H9 (cell line): ENCODE data around the gene RPL22. TPM values are rescaled to one million over a fixed set of nuclear protein-coding genes. Genes with fewer than 3 reads are reported as not detected.

ENCODE experiments used
- DNase-seq: peaks from one replicate; pipeline ENCODE4 v3.0.0-alpha.2; 2017
- H2AFZ ChIP-seq: one replicate; pipeline ENCODE4 v1.6.1; 2013; ENCODE audit warnings: mild to moderate bottlenecking, low read length, control low read depth, moderate library complexity
- H2AK5ac ChIP-seq: 2 replicates; pipeline ENCODE4 v1.6.1; 2013; ENCODE audit warnings: low read length, control low read depth, mixed read lengths; ENCODE audit not compliant: insufficient read length
- H2BK120ac ChIP-seq: one replicate; pipeline ENCODE4 v1.6.1; 2013; ENCODE audit warnings: low read depth, mild to moderate bottlenecking, low read length, control low read depth, inconsistent platforms; ENCODE audit not compliant: poor library complexity, severe bottlenecking
- H2BK12ac ChIP-seq: 2 replicates; pipeline ENCODE4 v1.6.1; 2013; ENCODE audit warnings: low read length, control low read depth, mixed read lengths, low read depth; ENCODE audit not compliant: insufficient read length
- H2BK15ac ChIP-seq: 2 replicates; pipeline ENCODE4 v1.6.1; 2013; ENCODE audit warnings: low read depth, low read length, control low read depth
- H2BK20ac ChIP-seq: one replicate; pipeline ENCODE4 v1.6.1; 2013; ENCODE audit warnings: low read depth, mild to moderate bottlenecking, low read length, control low read depth, inconsistent platforms; ENCODE audit not compliant: poor library complexity, severe bottlenecking
- H2BK5ac ChIP-seq: 2 replicates; pipeline ENCODE4 v1.6.1; 2013; ENCODE audit warnings: low read length, control low read depth, mixed read lengths; ENCODE audit not compliant: insufficient read length
- H3K14ac ChIP-seq: 2 replicates; pipeline ENCODE4 v1.6.1; 2013; ENCODE audit warnings: low read length, control low read depth; ENCODE audit not compliant: insufficient read depth
- H3K18ac ChIP-seq: 2 replicates; pipeline ENCODE4 v1.6.1; 2013; ENCODE audit warnings: low read depth, mild to moderate bottlenecking, mixed read lengths, low read length, control low read depth; ENCODE audit not compliant: insufficient read length
- H3K23ac ChIP-seq: 2 replicates; pipeline ENCODE4 v1.6.1; 2013; ENCODE audit warnings: low read length, control low read depth, mixed read lengths, low read depth; ENCODE audit not compliant: insufficient read length
- H3K23me2 ChIP-seq: 2 replicates; pipeline ENCODE4 v1.6.1; 2013; ENCODE audit warnings: low read depth, mild to moderate bottlenecking, mixed read lengths, low read length, control low read depth; ENCODE audit not compliant: insufficient read length, poor library complexity, severe bottlenecking
- H3K27ac ChIP-seq: 2 replicates; pipeline ENCODE4 v1.5.1; 2013; ENCODE audit warnings: low read length, control low read depth, mixed read lengths, low read depth; ENCODE audit not compliant: insufficient read length
- H3K27me3 ChIP-seq: 2 replicates; pipeline ENCODE4 v1.6.1; 2013; ENCODE audit warnings: low read length, control low read depth, inconsistent platforms; ENCODE audit not compliant: insufficient read depth
- H3K4ac ChIP-seq: 2 replicates; pipeline ENCODE4 v1.6.1; 2013; ENCODE audit warnings: low read depth, mild to moderate bottlenecking, control low read depth, inconsistent platforms, low read length, moderate library complexity
- H3K4me1 ChIP-seq: 2 replicates; pipeline ENCODE4 v1.6.1; 2013; ENCODE audit warnings: low read length, control low read depth, inconsistent platforms; ENCODE audit not compliant: insufficient read depth
- H3K4me2 ChIP-seq: 2 replicates; pipeline ENCODE4 v1.6.1; 2013; ENCODE audit warnings: low read length, control low read depth, mixed read lengths; ENCODE audit not compliant: insufficient read length, insufficient read depth
- H3K56ac ChIP-seq: 2 replicates; pipeline ENCODE4 v1.6.1; 2013; ENCODE audit warnings: low read depth, mild to moderate bottlenecking, mixed read lengths, low read length, control low read depth; ENCODE audit not compliant: insufficient read length
- H3K79me1 ChIP-seq: 2 replicates; pipeline ENCODE4 v1.6.1; 2013; ENCODE audit warnings: low read depth, mild to moderate bottlenecking, moderate library complexity, low read length, control low read depth, inconsistent platforms; ENCODE audit not compliant: insufficient read depth, poor library complexity, severe bottlenecking
- H3K79me2 ChIP-seq: 2 replicates; pipeline ENCODE4 v1.6.1; 2013; ENCODE audit warnings: low read length, control low read depth, inconsistent platforms; ENCODE audit not compliant: insufficient read depth
- H3K9ac ChIP-seq: 2 replicates; pipeline ENCODE4 v1.6.1; 2013; ENCODE audit warnings: low read length, control low read depth, mixed read lengths; ENCODE audit not compliant: insufficient read length; ENCODE audit errors: extremely low read depth
- H3K9me3 ChIP-seq: one replicate; pipeline ENCODE4 v1.6.1; 2013; ENCODE audit warnings: low read depth, low read length, inconsistent platforms; ENCODE audit not compliant: control insufficient read depth
- H3T11ph ChIP-seq: one replicate; pipeline ENCODE4 v1.6.1; 2013; ENCODE audit warnings: mild to moderate bottlenecking, low read length, control low read depth, inconsistent platforms
- H4K20me1 ChIP-seq: one replicate; pipeline ENCODE4 v1.6.1; 2013; ENCODE audit not compliant: control insufficient read depth, insufficient read length, insufficient read depth
- H4K5ac ChIP-seq: 2 replicates; pipeline ENCODE4 v1.6.1; 2013; ENCODE audit warnings: low read depth, mild to moderate bottlenecking, mixed read lengths, low read length, control low read depth; ENCODE audit not compliant: insufficient read length
- H4K8ac ChIP-seq: replicated peaks from 2 replicates; pipeline ENCODE4 v1.6.1; 2013; ENCODE audit warnings: low read length, control low read depth, mixed read lengths, low read depth; ENCODE audit not compliant: insufficient read length
- H4K91ac ChIP-seq: 2 replicates; pipeline ENCODE4 v1.6.1; 2013; ENCODE audit warnings: low read depth, mild to moderate bottlenecking, moderate library complexity, mixed read lengths, low read length, control low read depth; ENCODE audit not compliant: insufficient read length
- H3K27ac Mint-ChIP-seq, 3 experiments: 2 replicates in 2 of 3; 3 replicates in 1 of 3; pipeline ENCODE4 v1.8.0; 2020 to 2021; ENCODE audit warnings: mixed read lengths in 3 of 3, mild to moderate bottlenecking in 1 of 3, moderate library complexity in 1 of 3
- H3K27me3 Mint-ChIP-seq: 2 replicates; pipeline ENCODE4 v1.8.0; 2021; ENCODE audit warnings: low read depth, mild to moderate bottlenecking, moderate library complexity, mixed read lengths
- H3K36me3 Mint-ChIP-seq, 3 experiments: 2 replicates in 2 of 3; 3 replicates in 1 of 3; pipeline ENCODE4 v1.8.0; 2020 to 2021; ENCODE audit warnings: low read depth in 3 of 3, mixed read lengths in 3 of 3; ENCODE audit not compliant: insufficient read depth in 1 of 3
- H3K4me1 Mint-ChIP-seq, 2 experiments: 2 replicates each; pipeline ENCODE4 v1.8.0; 2020; ENCODE audit warnings: mixed read lengths in 2 of 2
- H3K4me3 Mint-ChIP-seq, 2 experiments: 2 replicates in 1 of 2; 3 replicates in 1 of 2; pipeline ENCODE4 v1.8.0; 2020 to 2021; ENCODE audit warnings: mild to moderate bottlenecking in 2 of 2, mixed read lengths in 2 of 2, moderate library complexity in 1 of 2
- H3K9me3 Mint-ChIP-seq, 2 experiments: 2 replicates in 1 of 2; 3 replicates in 1 of 2; pipeline ENCODE4 v1.8.0; 2020; ENCODE audit warnings: mild to moderate bottlenecking in 2 of 2, mixed read lengths in 2 of 2, moderate library complexity in 1 of 2
- CTCF ChIP-seq: fragments of 200-600 bp; sonication (generic); conservative IDR thresholded peaks from 3 replicates; pipeline ENCODE4 v1.8.0; 2021; ENCODE audit warnings: antibody characterized with exemption, mild to moderate bottlenecking
- WGBS: extraction: QIAGEN DNeasy Blood & Tissue Kit; methylation state at CpG from one replicate; pipeline ENCODE4 v1.1.7; 2013; ENCODE audit warnings: missing lambda C conversion rate, low lambda C conversion rate, mixed read lengths; ENCODE audit not compliant: insufficient read length; ENCODE audit errors: extremely low coverage; 5-methylcytosine and 5-hydroxymethylcytosine counted together
- total RNA-seq: library from RNA; stranded (reverse); gene quantifications from 2 replicates; pipeline ENCODE4 v1.2.1, GENCODE V29; 2021

RPL22 gene
- total RNA-seq, 1 experiment from 2014 or later: 582 TPM

GRCh38 chr1:6163973-6164617 lies 35.3 kb downstream of the RPL22 start:
- H3K27me3 ChIP-seq: no peaks in the 10 kb centered on the region
- no peak overlapping the region for H3K9ac ChIP-seq
- Mint-ChIP-seq H3K27me3 (peaks cover 11% of the 10 kb centered on the region), H3K27ac (no peak overlapping the region), H3K9me3 (no peaks in the 10 kb centered on the region), H3K4me1 (peaks cover 8 to 21% of the 10 kb centered on the region in 2 experiments), H3K36me3 (no peaks in the 10 kb centered on the region), H3K4me3 (no peak overlapping the region)
- H3K27ac ChIP-seq: no peak overlapping the region
- H2BK5ac ChIP-seq: no peak overlapping the region
- no CpG with 5 or more reads among the region's 19 CpGs for WGBS
- H3K79me2 ChIP-seq: no peaks in the 10 kb centered on the region
- H3K23ac ChIP-seq: no peak overlapping the region
- H2BK15ac ChIP-seq: no peak overlapping the region
- H3K23me2 ChIP-seq: no peaks in the 10 kb centered on the region
- no peak overlapping the region for H3T11ph ChIP-seq
- H2BK20ac ChIP-seq: no peak overlapping the region
- no peak overlapping the region for H2AK5ac ChIP-seq
- DNase-seq: no peak
- no peak overlapping the region for H3K14ac ChIP-seq
- H4K91ac ChIP-seq: no peak overlapping the region
- H3K4me2 ChIP-seq: no peak overlapping the region
- no peak overlapping the region for H2BK120ac ChIP-seq
- no peak overlapping the region for H3K18ac ChIP-seq
- H2BK12ac ChIP-seq: no peak overlapping the region
- H3K56ac ChIP-seq: no peak overlapping the region
- no peaks in the 10 kb centered on the region for H3K4me1 ChIP-seq
- no peak overlapping the region for H4K5ac ChIP-seq
- H3K79me1 ChIP-seq: no peaks in the 10 kb centered on the region
- H3K9me3 ChIP-seq: no peaks in the 10 kb centered on the region
- TF ChIP-seq CTCF: no peak
- no peaks in the 10 kb centered on the region for H4K20me1 ChIP-seq
- no peak overlapping the region for H4K8ac ChIP-seq
- no peak overlapping the region for H2AFZ ChIP-seq
- no peak overlapping the region for H3K4ac ChIP-seq
